SJCRH30 (cell line): Measurements from ENCODE around the gene LRRC46. TPM values are rescaled to one million over a fixed set of nuclear protein-coding genes. Genes with fewer than 3 reads are reported as not detected.
A peak's percentile ranks its signal among the peaks of the same experiment; 100 is the strongest.

Experiments
- DNase-seq, 2 experiments: peaks; one replicate each; pipeline ENCODE4 v3.0.0-alpha.2; 2015 to 2020
- H3K27ac ChIP-seq: fragments of 250-450 bp; sonication (Bioruptor Pico); 2 replicates; pipeline ENCODE4 v1.5.1; 2020; ENCODE audit warnings: mild to moderate bottlenecking, moderate library complexity
- H3K27me3 ChIP-seq: fragments of 250-450 bp; sonication (Bioruptor Pico); 2 replicates; pipeline ENCODE4 v1.5.1; 2020; ENCODE audit warnings: mild to moderate bottlenecking, moderate library complexity
- H3K36me3 ChIP-seq: fragments of 250-450 bp; sonication (Bioruptor Pico); 2 replicates; pipeline ENCODE4 v1.5.1; 2020; ENCODE audit warnings: mild to moderate bottlenecking, moderate library complexity
- H3K4me1 ChIP-seq: fragments of 250-450 bp; sonication (Bioruptor Pico); 2 replicates; pipeline ENCODE4 v1.5.1; 2020; ENCODE audit warnings: mild to moderate bottlenecking, moderate library complexity
- H3K4me3 ChIP-seq: fragments of 250-450 bp; sonication (Bioruptor Pico); 2 replicates; pipeline ENCODE4 v1.5.1; 2020; ENCODE audit warnings: mild to moderate bottlenecking, moderate library complexity
- H3K9me3 ChIP-seq: fragments of 250-450 bp; sonication (Bioruptor Pico); replicated peaks from 2 replicates; pipeline ENCODE4 v1.5.1; 2020; ENCODE audit warnings: mild to moderate bottlenecking, moderate library complexity
- total RNA-seq: library from RNA; depleted of rRNA; stranded (reverse); fragments of >200 nt; shearing (Covaris generic); gene quantifications from 2 replicates; pipeline ENCODE4 v1.2.3, GENCODE V29; 2014

The LRRC46 gene
- total RNA-seq, 1 experiment from 2014 or later, result 0.34 TPM

GRCh38 chr17:47816111-47816735 is 15.2 kb upstream of the LRRC46 start:
- no peaks in the 10 kb centered on the region for H3K9me3 ChIP-seq
- no peaks in the 10 kb centered on the region for H3K27me3 ChIP-seq
- DNase-seq, result no peak
- no peak overlapping the region for H3K4me3 ChIP-seq
- H3K4me1 ChIP-seq, result no peaks in the 10 kb centered on the region
- H3K27ac ChIP-seq, result no peak overlapping the region
- H3K36me3 ChIP-seq, result peaks cover 2% of the 10 kb centered on the region

- no peak for DNase-seq
- H3K4me1 ChIP-seq, result no peaks in the 10 kb centered on the region; the same call in 1 of the 2 replicates
- peaks cover 2% of the 10 kb centered on the region for H3K36me3 ChIP-seq
- H3K4me3 ChIP-seq, result no peak overlapping the region
- no peaks in the 10 kb centered on the region for H3K9me3 ChIP-seq
- H3K27me3 ChIP-seq, result no peaks in the 10 kb centered on the region
- no peak overlapping the region for H3K27ac ChIP-seq
Observed at GRCh38 chr17:47816947-47817346, 14.5 kb upstream of the LRRC46 start.

- no peak for DNase-seq
- H3K9me3 ChIP-seq, result no peaks in the 10 kb centered on the region
- no peak overlapping the region for H3K27ac ChIP-seq
- no peak overlapping the region for H3K4me3 ChIP-seq
- H3K36me3 ChIP-seq, result peaks cover 2% of the 10 kb centered on the region
- H3K27me3 ChIP-seq, result no peaks in the 10 kb centered on the region
- H3K4me1 ChIP-seq, result peaks cover 8% of the 10 kb centered on the region; the same call in 1 of the 2 replicates
Observed at GRCh38 chr17:47818002-47818695, 13.3 kb upstream of the LRRC46 start.

GRCh38 chr17:47819475-47819874 is 12.0 kb upstream of the LRRC46 start:
- Histone ChIP-seq H3K36me3 (peaks cover 2% of the 10 kb centered on the region), H3K4me3 (no peak overlapping the region), H3K27ac (no peak overlapping the region), H3K9me3 (no peaks in the 10 kb centered on the region), H3K27me3 (no peaks in the 10 kb centered on the region), H3K4me1 (peaks cover 8% of the 10 kb centered on the region; the same call in 1 of the 2 replicates)
- no peak for DNase-seq

- no peaks in the 10 kb centered on the region; the same call in 1 of the 2 replicates for H3K36me3 ChIP-seq
- no peak overlapping the region for H3K27ac ChIP-seq
- H3K4me3 ChIP-seq, result no peak overlapping the region; the same call in 1 of the 2 replicates
- no peak for DNase-seq
- H3K4me1 ChIP-seq, result peaks cover 8% of the 10 kb centered on the region; the same call in 1 of the 2 replicates
- no peaks in the 10 kb centered on the region for H3K27me3 ChIP-seq
- no peaks in the 10 kb centered on the region for H3K9me3 ChIP-seq
Observed at GRCh38 chr17:47820033-47820789, 11.3 kb upstream of the LRRC46 start.

GRCh38 chr17:47821031-47821423 is 10.4 kb upstream of the LRRC46 start:
- Histone ChIP-seq H3K9me3 (no peaks in the 10 kb centered on the region), H3K4me1 (peaks cover 8% of the 10 kb centered on the region; the same call in 1 of the 2 replicates), H3K36me3 (no peaks in the 10 kb centered on the region; the same call in 1 of the 2 replicates), H3K27ac (peak overlapping the region; percentile 64), H3K27me3 (no peaks in the 10 kb centered on the region), H3K4me3 (peak overlapping the region; percentile 65)
- DNase-seq, result no peak

GRCh38 chr17:47821424-47822391 is 9.8 kb upstream of the LRRC46 start, which contains the start of gene OSBPL7:
TSS of gene OSBPL7 (minus strand) at chr17:47821794. CDS start at chr17:47820278, 1,516 bp downstream.
- peak within 1 kb of the TSS; percentile 65 for H3K4me3 ChIP-seq
- H3K36me3 ChIP-seq, result 0 out of 2 replicates have a peak, but pooled peaks cover 1% of the 10 kb centered on the region
- peak within 1 kb of the TSS; percentile 64 for H3K27ac ChIP-seq
- H3K4me1 ChIP-seq, result peaks cover 8% of the 10 kb centered on the region; the same call in 1 of the 2 replicates
- H3K27me3 ChIP-seq, result no peaks in the 10 kb centered on the region
- no peaks in the 10 kb centered on the region for H3K9me3 ChIP-seq
- peak; percentile 97 for DNase-seq

GRCh38 chr17:47822785-47823184 is 8.7 kb upstream of the LRRC46 start:
- no peaks in the 10 kb centered on the region for H3K27me3 ChIP-seq
- peaks cover 10% of the 10 kb centered on the region; the same call in 1 of the 2 replicates for H3K36me3 ChIP-seq
- H3K4me3 ChIP-seq, result no peak overlapping the region
- H3K9me3 ChIP-seq, result no peaks in the 10 kb centered on the region
- H3K27ac ChIP-seq, result no peak overlapping the region
- peaks cover 8% of the 10 kb centered on the region; the same call in 1 of the 2 replicates for H3K4me1 ChIP-seq
- no peak for DNase-seq

- Histone ChIP-seq H3K4me1 (peaks cover 8% of the 10 kb centered on the region; the same call in 1 of the 2 replicates), H3K9me3 (no peaks in the 10 kb centered on the region), H3K4me3 (no peak overlapping the region), H3K27ac (no peak overlapping the region), H3K36me3 (peaks cover 15% of the 10 kb centered on the region; the same call in 1 of the 2 replicates), H3K27me3 (no peaks in the 10 kb centered on the region)
- DNase-seq, result no peak
Observed at GRCh38 chr17:47823519-47823918, 8.0 kb upstream of the LRRC46 start.

GRCh38 chr17:47829870-47830269 is 1.6 kb upstream of the LRRC46 start:
- H3K27me3 ChIP-seq, result no peaks in the 10 kb centered on the region
- peaks cover 15% of the 10 kb centered on the region; the same call in 1 of the 2 replicates for H3K36me3 ChIP-seq
- no peaks in the 10 kb centered on the region for H3K9me3 ChIP-seq
- H3K4me1 ChIP-seq, result no peaks in the 10 kb centered on the region
- H3K4me3 ChIP-seq, result no peak overlapping the region
- H3K27ac ChIP-seq, result no peak overlapping the region
- no peak for DNase-seq

- H3K36me3 ChIP-seq, result peaks cover 15% of the 10 kb centered on the region; the same call in 1 of the 2 replicates
- no peaks in the 10 kb centered on the region for H3K4me1 ChIP-seq
- H3K27ac ChIP-seq, result no peak overlapping the region; the same call in 1 of the 2 replicates
- H3K27me3 ChIP-seq, result no peaks in the 10 kb centered on the region
- H3K4me3 ChIP-seq, result peak overlapping the region; percentile 80
- no peak for DNase-seq
- H3K9me3 ChIP-seq, result no peaks in the 10 kb centered on the region
Observed at GRCh38 chr17:47830396-47831002, 971 bp upstream of the LRRC46 start.

- Histone ChIP-seq H3K4me3 (peak overlapping the region; percentile 80), H3K9me3 (no peaks in the 10 kb centered on the region), H3K36me3 (peaks cover 11% of the 10 kb centered on the region; the same call in 1 of the 2 replicates), H3K27me3 (no peaks in the 10 kb centered on the region), H3K27ac (no peak overlapping the region), H3K4me1 (no peaks in the 10 kb centered on the region)
- no peak for DNase-seq
Observed at GRCh38 chr17:47831934-47832327, 461 bp downstream of the LRRC46 start.

- H3K36me3 ChIP-seq, result no peaks in the 10 kb centered on the region
- no peak overlapping the region for H3K27ac ChIP-seq
- H3K9me3 ChIP-seq, result no peaks in the 10 kb centered on the region
- no peak overlapping the region for H3K4me3 ChIP-seq
- no peaks in the 10 kb centered on the region for H3K27me3 ChIP-seq
- H3K4me1 ChIP-seq, result no peaks in the 10 kb centered on the region
- DNase-seq, result no peak
Observed at GRCh38 chr17:47834756-47835155, 3.3 kb downstream of the LRRC46 start.
